GM19397 (cell line): ENCODE data around the gene RGMA.

Source experiments
- ATAC-seq: cut with Tn5 transposase; IDR thresholded peaks from one replicate; pipeline ENCODE4 v1.9.1; 2021; ENCODE audit warnings: mild to moderate bottlenecking, moderate library complexity; ENCODE audit not compliant: unreplicated experiment

Gene RGMA, protein sequence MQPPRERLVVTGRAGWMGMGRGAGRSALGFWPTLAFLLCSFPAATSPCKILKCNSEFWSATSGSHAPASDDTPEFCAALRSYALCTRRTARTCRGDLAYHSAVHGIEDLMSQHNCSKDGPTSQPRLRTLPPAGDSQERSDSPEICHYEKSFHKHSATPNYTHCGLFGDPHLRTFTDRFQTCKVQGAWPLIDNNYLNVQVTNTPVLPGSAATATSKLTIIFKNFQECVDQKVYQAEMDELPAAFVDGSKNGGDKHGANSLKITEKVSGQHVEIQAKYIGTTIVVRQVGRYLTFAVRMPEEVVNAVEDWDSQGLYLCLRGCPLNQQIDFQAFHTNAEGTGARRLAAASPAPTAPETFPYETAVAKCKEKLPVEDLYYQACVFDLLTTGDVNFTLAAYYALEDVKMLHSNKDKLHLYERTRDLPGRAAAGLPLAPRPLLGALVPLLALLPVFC

DNA sequence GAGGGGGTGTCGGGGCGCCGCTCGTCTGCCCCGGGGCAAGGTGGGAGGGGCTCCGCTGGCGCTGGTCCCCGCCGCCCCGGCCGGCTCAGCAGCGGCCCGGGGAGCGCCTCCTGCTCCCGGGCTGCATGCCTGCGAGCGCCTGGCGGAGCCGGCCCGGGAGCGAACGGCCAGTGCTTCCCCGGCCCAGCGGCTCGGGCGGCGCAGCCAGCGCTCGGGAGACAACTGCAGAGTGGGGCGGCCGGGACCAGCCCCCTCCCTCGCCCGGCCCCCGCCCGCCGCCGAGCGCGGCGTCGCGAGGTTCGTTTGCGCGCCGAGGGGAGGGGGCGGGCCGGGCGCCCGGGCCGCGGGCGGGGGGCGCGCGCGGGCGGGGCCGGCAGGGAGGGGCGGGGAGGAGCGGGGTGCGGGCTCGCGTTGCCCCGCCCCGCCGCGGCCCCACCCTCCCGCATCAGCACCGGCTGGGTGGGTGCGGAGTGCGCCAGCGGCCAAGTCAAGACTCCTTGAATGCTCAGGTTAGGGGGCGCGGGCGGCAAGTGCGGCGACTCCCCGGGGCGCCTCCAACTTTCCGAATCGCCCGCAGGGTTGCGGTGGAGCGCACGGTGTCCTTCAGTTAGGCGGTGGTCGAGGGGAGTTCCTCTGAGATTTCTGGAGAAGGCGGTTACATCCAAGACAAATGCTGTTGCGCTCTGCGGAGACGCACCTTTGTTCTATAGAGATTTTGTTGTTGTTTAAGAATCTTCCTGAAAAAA, at the start of gene RGMA:
RGMA (minus strand) TSS at position 231 of the 746 bp plus-strand sequence. CDS start 279 bp downstream, outside the sequence.
- no peak for ATAC-seq

DNA sequence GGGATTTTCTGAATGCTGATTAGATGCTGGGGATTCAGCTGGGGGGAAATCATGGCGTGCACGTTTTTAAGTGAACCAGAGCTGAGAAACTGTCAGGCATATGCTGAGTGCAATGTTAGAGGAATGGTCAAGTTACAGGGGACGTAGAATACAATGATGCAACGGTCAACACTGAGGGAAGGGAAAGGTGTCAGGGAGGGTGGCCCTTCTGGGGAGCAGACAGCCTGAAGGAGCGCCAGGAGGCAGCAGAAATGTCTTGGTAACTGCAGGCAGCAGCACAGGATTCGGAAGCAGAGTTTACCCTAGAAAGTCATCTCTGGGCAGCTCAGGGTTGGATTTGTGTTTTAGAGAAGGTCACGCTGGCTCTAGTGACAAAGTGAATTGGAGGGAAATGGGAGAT, 47.6 kb upstream of the RGMA start:
- no peak for ATAC-seq

DNA sequence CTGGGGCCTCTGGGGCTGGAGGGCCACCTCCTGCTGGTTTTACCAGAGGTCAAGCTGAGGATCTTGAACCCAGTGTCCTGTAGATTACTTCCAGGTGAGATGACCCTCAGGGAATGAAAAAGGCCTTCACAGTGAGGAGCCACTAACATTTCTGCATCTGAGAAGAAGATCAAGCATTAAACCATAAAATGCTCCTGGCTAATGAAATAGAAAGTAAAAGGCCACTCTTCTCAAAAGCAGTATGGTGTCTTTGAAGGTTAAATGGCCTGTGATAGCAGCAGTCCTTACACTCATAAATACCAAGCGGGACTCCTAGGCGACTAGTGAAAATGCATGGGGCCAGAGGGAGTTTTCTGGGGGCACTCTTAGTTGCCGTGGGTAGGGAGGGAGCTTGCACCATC, 47.0 kb upstream of the RGMA start:
- ATAC-seq, result no peak

DNA sequence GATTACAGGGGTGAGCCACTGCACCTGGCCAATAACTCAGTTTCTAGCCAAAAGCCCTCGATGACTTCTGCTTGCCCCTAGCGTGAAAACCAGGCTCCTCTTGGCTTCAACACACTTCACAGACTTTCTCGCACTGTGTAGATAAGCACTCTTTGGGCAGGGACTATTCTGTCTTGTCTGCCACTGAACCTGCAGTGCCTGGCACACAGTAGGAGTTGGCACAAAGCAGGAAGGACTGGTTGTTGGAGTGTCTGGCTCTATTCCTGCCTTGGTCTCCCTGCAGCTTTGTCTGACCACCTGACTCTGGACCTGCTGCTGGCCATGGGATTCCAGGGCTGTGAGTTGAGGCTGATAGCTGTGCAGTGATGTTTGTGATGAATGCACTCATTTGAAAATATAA, 46.4 kb upstream of the RGMA start:
- no peak for ATAC-seq

DNA sequence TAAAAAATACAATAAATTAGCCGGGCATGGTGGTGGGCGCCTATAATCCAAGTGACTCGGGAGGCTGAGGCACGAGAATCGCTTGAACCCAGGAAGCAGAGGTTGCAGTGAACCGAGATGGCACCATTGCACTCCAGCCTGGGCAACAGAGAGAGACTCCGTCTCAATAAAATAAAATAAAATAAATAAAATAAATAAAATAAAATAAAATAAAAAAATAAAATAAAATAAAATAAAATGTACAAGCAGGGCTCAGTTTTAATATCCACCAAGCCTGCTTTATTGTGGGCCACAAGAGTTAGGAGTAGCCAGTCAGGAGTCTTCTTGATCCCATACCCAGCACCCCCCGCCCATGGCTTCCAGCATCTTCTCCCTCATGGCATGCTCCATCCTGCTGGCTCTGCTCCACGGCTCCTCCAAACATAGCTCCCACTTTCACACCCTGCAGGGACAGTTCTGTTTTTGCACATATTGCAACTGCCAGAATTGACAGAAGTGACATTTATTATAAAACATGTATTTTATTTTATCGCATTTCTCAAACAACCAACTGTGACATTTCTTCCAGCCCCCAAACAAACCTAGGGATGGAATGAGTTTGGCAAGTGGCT, 42.6 kb upstream of the RGMA start:
- no peak for ATAC-seq

DNA sequence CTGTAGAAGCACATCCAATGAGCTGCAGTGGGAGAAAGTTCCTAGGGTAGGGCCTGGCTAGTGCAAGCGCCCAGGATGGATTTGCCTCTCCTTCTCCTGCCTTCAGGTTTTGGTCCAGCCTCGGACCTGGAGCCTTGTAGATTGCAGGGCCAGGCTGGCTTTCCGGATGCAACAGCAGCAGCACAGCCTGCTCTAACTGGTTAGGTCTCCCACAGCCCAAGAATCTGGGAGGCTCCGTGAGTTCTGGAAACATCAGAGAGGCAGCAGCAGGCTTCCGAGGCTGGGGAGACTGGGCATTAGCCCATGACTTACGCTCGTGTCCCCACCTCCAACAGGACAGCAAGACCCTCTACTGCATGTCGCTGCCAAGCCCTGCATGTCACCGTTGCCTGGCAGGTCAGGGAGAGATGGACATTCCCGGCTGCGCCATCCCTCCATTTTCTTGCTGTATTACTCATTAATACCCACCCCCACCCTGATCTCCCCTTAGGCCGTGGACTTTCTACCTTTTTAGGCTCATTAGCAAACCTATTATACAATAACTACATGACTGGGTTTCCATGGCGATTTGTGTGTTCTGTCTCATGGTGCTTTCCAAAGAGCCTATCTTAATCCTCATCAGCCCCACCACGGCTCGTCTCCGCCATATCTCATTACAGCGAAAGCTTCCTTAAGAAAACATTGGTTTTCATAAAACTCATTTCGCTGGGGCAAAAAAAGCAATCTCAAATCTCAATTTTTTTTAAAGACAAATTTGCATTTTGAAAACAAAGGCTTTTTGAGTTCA, 40.9 kb upstream of the RGMA start:
- no peak for ATAC-seq

DNA sequence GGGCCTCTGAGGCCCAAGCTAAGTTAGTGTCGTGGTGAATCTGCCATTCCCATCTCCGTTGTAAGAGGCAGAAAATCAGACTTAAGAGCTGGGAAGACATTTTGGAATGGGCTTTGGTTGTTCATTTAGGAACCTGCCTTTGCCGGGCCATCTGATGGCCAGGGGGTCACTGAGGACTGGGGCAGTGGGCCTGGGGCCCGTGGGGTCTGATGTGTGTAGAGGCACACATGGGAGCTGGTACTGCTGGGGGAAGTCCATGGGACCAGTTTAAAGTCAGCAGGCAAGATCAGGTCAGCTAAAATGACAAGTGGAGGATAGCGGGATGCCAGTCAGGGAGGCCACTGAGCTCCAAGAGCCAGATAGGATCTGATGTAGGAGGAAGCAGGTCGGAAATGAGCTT, 38.3 kb upstream of the RGMA start:
- no peak for ATAC-seq

DNA sequence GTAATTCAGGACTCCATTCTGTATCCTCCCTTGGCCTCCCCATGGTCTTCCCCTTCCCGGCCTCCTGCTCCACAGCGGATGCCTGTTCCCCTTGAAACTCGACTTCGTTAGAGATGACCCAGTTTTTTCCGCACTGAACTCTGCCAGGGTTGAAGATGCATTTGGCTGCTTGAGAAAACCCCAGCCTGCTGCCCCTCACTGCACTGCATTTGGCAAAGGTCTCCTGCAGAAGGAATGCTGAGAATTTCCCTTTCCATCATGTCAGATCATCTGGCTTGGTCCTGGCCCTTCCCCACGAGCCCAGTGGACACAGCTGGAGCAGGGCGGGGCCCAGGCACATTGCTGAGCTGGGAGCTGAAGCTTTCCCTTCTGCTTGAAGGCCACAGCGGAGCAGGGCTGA, 37.6 kb upstream of the RGMA start:
- ATAC-seq, result no peak

DNA sequence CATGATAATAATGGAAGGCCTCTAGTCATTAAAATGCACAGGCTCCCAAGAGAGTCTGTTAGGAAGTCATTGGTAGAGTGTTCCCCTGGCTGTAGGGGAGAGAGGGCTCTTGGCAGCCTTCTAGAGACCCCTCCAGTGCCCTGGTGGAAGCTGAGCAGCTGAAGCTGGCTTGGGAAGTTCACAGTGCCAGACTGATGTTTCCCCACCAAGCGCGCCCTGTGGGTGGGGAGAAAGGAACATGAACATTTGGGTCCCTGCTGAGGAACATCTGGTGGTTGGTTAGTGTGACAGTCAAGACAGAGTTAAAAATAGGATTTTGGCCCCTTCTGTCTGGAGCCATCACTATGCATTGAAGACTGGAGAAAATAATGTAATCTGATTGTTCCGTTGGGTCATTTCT, 37.1 kb upstream of the RGMA start:
- ATAC-seq, result no peak

DNA sequence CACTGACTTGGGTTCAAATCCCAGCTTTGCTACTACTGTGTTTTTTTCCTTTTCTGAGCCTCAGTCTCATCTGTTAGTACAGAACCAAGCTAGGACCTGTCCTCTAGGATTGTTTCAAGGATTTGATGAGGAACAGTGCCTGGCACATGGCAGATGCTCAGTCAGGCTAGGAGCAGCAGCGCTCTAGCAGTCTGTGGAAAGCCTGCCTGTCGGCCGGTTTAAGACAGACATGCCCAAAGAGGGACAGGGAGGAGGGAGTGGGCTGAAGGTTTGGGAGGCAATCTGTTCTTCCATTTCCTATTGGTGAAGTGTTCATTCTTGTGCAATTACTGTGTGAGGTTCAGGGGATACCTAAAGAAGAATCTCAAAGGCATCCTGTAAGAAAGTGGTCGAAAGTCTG, 35.1 kb upstream of the RGMA start:
- ATAC-seq, result no peak

DNA sequence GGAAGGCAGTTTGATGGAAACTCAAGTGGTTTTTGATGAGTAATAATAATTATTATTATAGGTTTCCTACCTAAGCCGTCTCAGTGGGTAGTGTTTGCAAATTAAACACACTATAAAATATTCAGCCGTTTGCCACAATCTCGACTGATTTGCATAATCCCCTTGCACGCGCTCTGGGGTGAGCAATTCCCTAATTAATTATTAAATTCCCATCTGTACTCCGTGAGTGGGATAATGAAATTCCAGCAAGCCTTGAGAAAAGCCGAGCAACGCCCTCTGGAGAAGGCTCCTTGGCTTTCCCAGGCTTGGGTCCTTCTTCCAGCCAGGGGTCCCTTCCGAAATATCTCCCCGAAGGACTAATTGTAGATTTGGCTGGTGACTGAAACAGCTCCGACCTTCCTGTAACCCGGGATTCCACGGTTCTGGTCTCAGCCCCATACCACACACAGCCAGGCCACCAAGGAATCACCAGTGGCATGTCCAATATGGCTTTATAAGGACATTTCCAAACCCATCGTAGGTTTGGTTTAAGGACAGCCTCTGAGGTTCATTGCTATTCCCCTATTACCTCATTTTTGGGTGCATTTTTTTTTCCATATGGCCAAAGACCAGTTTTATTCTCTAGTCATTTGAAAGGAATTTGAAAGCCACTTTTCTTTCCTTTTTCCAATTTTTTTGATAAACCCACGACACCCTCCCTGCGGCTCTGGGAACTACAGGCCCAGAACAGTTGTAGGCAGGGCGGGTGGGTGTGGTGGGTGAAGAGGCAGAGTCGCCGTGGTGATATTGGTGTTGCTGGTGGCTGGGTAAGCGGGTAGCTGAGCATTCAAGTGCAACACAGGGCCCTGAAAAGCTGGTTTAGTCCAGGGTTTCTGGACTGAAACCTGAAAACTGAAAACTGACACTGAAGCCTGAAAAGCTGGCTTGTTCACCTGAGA, 33.2 kb upstream of the RGMA start:
- no peak for ATAC-seq

DNA sequence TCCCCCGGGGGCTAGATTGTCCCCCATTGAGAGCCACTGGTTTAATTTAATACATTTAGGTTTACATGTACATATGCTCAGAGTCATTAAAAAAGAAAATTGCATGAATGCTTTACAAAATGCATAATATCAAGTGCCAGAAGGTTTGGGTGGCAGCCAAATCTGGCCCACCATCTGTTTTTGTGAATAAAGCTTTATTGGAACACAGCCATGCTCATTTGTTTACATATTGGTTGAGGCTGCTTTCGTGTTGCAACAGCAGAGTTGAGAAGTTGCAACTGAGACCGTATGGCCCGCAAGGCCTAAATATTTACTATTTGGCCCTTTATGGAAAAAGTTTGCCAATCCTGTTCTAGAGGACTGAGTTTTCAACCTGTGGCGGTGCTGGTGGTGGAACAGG, 32.1 kb upstream of the RGMA start:
- no peak for ATAC-seq

DNA sequence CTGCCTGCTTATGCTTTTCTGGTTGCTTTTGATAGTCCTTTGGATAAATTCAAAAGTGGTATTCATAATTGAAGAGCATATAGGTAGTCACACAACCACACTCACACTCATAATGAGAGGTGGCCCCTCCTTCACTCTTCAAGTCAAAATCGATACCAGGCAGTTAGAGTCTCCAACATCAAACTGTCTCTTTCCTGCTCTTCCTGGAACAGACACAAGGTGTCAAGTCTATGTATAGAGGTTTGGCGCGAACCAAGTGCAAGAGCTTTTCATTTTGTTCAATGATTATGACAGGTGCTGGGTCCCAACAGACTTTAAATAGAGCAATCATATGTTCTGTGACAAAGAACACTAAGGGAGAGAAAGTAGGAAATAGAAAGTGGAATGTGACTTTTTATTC, 29.9 kb upstream of the RGMA start:
- no peak for ATAC-seq

DNA sequence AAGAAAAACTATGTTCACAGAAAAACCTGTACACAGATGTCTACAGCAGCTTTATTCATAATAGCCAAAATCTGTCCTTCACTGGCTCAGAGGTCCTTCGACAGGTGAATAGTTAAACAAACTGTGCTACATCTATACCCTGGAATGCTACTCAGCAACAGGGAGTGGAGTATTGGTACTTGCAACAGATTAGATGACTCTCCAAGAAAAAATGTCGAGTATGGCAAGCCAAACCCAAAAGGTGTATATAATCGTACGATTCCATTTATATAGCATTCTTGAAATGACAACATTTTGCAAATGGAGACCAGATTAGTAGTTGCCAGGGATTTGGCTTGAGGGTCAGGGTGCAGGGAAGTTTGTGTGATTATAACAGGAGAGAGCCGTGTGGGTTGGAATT, 22.4 kb upstream of the RGMA start:
- ATAC-seq, result no peak

DNA sequence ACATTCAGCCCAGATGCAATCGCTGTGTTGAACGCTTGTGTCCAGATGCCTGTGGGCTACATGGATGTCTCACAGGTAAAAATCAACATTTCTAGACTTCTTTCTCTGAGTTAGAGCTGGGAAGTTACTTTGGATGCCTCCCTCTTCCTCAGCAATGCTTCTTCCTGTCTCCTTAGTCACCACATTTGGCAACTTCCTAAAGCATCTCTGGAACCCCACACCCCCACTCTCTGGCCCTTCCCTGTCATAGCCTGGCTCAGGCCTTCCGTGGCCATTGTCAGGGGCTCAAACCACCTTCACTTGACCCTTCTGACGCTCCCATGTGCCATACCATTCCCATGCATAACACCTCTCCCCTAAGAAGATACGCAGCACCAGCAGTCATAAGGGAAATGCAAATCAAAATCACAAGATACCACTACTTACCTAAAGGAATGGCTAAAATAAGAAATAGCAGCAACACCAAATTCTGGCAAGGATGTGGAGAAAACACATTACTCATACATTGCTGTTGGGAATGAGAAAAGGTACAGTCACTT, 21.6 kb upstream of the RGMA start:
- no peak for ATAC-seq

DNA sequence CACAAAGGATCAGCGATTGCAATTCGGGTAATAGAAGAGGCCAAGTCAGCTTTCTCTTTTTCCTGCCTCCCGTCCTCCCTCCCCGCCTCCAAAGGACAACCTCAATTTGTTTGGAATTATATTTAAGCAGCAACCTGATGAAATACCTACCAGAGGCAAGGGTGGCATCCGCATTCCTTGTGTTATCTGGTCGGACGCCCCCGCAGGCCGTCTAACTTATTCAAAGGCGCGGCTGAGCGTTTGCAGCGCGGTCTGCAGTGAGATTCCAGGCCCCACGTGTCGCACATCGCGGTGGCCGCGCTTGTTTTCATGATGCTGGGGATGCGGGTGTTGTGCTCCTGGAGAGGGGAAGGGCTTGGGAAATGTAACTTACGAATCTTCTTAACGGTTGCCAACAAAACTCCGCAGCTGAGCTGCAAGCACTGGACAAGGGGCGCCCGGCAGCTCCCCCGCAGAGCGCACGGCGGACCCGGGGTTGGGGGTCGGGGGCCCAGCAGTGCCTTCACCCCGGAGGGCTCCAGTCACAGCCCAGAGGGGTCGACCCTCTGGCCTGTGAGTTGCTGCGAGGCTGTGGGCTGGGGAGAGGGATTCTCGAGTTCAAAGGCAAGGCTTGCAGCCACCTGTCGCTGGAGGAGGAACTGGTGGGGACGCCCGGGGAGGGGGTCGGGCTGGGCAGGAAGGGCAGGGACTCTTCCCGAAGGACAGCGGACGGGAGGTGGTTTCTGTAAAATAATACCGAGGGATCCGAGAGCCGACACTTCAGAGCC, 20.5 kb upstream of the RGMA start:
- no peak for ATAC-seq

DNA sequence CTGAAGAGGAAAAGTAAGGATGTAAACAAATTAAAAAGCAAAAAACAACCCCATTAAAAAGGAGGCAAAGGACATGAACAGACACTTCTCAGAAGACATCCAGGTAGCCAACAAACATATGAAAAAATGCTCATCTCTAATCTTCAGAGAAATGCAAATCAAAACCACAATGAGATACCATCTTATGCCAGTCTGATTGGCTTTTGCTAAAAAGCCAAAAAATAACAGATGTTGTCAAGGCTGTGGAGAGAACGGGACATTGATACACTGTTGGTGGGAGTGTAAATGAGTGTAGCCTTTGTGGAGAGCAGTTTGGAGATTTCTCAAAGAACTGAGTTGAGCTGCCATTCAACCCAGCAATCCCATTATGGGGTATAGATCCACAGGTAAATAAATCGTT, 18.6 kb upstream of the RGMA start:
- no peak for ATAC-seq

DNA sequence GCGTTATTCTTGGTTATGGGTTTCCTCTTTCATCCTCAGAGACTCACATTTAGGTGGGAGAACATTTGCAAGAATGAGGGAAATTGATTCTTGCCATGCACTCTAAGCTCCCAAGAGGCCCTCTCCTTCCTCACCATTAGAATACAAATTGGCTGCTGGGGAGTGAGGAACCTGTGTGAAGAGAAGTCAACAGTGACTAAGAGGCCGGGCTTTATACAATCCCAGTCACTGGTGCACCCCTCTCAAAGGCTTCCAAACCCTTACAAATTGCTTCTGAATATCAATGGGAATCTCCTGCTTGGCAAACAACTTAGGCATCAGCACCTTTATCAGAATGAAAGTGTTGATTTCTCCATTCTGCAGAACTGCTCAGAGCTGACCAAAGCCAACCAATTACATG, 16.5 kb upstream of the RGMA start:
- no peak for ATAC-seq

DNA sequence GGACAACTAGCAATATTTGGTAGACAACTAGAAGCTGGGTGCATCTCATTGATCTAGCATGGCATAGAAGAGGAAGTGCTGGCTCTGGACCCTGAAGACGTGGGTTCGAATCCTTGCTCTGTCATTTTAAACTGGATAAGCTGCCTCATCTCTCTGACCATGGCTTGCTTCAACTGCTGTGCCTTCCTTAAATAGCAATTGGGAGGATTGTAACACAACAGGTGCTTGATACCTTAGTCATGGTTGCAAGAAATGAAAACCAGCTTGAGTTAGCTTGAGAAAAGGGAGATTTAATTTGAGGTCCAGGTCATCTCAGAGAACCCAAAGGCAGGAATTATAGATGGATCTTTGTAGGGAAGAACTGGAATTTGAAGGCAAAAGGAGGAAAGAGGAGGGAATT, 14.8 kb upstream of the RGMA start:
- ATAC-seq, result no peak
